OCI-LY7 (cell line): ENCODE results near the gene SYPL1. TPM values are rescaled to one million over a fixed set of nuclear protein-coding genes. Genes with fewer than 3 reads are reported as not detected.

Source experiments
- BruUV-seq: library from RNA; stranded (reverse); fragments of 400-500 nt; replicated peaks from 2 replicates; lab custom pipeline; 2021; lab: Mats Ljungman, UMichigan
- CTCF ChIA-PET: fragments of 300-600 bp; sonication (Branson Sonifier 250); formaldehyde crosslinking; loops from one replicate; lab custom pipeline; 2022; ENCODE audit warnings: antibody characterized with exemption; ENCODE audit not compliant: unreplicated experiment; lab: Charles Lee
- POLR2A ChIA-PET: fragments of 300-600 bp; sonication (Branson Sonifier 250); formaldehyde crosslinking; loops from one replicate; lab custom pipeline; 2022; ENCODE audit warnings: antibody characterized with exemption; lab: Charles Lee
- DNase-seq: peaks from one replicate; pipeline ENCODE4 v3.0.0-alpha.2; 2015; ENCODE audit warnings: low spot score
- H2AFZ ChIP-seq: fragments of 200-600 bp; sonication (generic), shearing (Covaris generic); 2 replicates; pipeline ENCODE4 v1.6.1; 2014; ENCODE audit warnings: mild to moderate bottlenecking, antibody characterized with exemption, low read length, moderate library complexity
- H3K27ac ChIP-seq: fragments of 200-600 bp; sonication (generic); 2 replicates; pipeline ENCODE4 v1.5.1; 2014; ENCODE audit warnings: mixed run types, low read depth, mild to moderate bottlenecking, moderate library complexity, low read length, inconsistent platforms; ENCODE audit not compliant: poor library complexity, severe bottlenecking
- H3K36me3 ChIP-seq: fragments of 200-600 bp; sonication (generic); 2 replicates; pipeline ENCODE4 v1.6.1; 2014; ENCODE audit warnings: mild to moderate bottlenecking, antibody characterized with exemption, low read length, moderate library complexity, mixed read lengths; ENCODE audit not compliant: insufficient read depth
- H3K4me1 ChIP-seq: fragments of 200-600 bp; sonication (generic); 2 replicates; pipeline ENCODE4 v1.5.1; 2014; ENCODE audit warnings: mild to moderate bottlenecking, low read length; ENCODE audit not compliant: insufficient read depth, poor library complexity, severe bottlenecking
- H3K4me2 ChIP-seq: fragments of 200-600 bp; sonication (generic); 2 replicates; pipeline ENCODE4 v1.6.1; 2014; ENCODE audit warnings: mild to moderate bottlenecking, low read length
- H3K4me3 ChIP-seq: fragments of 200-600 bp; sonication (generic); 2 replicates; pipeline ENCODE4 v1.5.1; 2014; ENCODE audit warnings: mild to moderate bottlenecking, low read depth, low read length; ENCODE audit not compliant: poor library complexity, severe bottlenecking
- H3K79me2 ChIP-seq: fragments of 200-600 bp; sonication (generic); 2 replicates; pipeline ENCODE4 v1.6.1; 2016; ENCODE audit warnings: low read depth, mild to moderate bottlenecking, low read length, moderate library complexity, mixed read lengths; ENCODE audit not compliant: insufficient read depth
- H3K9me2 ChIP-seq: fragments of 200-600 bp; sonication (generic); 2 replicates; pipeline ENCODE4 v1.6.1; 2016; ENCODE audit warnings: mild to moderate bottlenecking, low read length, mixed read lengths; ENCODE audit not compliant: insufficient read depth
- H3K9me3 ChIP-seq: fragments of 200-600 bp; sonication (generic); 2 replicates; pipeline ENCODE4 v1.6.1; 2014; ENCODE audit warnings: mild to moderate bottlenecking, mixed run types, low read length, mixed read lengths
- H4K20me1 ChIP-seq: fragments of 200-600 bp; sonication (generic); 2 replicates; pipeline ENCODE4 v1.6.1; 2014; ENCODE audit warnings: mild to moderate bottlenecking, antibody characterized with exemption, low read length, moderate library complexity, mixed read lengths; ENCODE audit not compliant: insufficient read depth
- EZH2phosphoT487 ChIP-seq: fragments of 200-600 bp; sonication (generic); IDR thresholded peaks from 2 replicates; pipeline ENCODE4 v1.6.1; 2018; ENCODE audit warnings: low read depth, borderline replicate concordance, mild to moderate bottlenecking, mixed run types, antibody characterized with exemption, low read length, moderate library complexity, mixed read lengths
- intact Hi-C: fragments of 100-400 bp; cut with micrococcal nuclease; formaldehyde crosslinking; loops from one replicate; pipeline ENCODE4 v1.10.0; 2022; ENCODE audit not compliant: unreplicated experiment
- total RNA-seq, 2 experiments: library from RNA; depleted of rRNA in 1 of 2; stranded (reverse); fragments of >200 nt in 1 of 2; shearing (Covaris generic) in 1 of 2; gene quantifications; 2 replicates each; pipeline ENCODE4 v1.2.3, GENCODE V29; 2014 to 2022
- TF ChIP-seq, protein P1 (sequence below): fragments of 200-600 bp; sonication (generic); conservative IDR thresholded peaks from 2 replicates; pipeline ENCODE4 v1.5.1; 2014; ENCODE audit warnings: mild to moderate bottlenecking, antibody characterized with exemption, low read length, moderate library complexity, mixed read lengths

SYPL1 gene
- total RNA-seq, 2 experiments from 2014 or later: 34.1 to 112 TPM

DNA sequence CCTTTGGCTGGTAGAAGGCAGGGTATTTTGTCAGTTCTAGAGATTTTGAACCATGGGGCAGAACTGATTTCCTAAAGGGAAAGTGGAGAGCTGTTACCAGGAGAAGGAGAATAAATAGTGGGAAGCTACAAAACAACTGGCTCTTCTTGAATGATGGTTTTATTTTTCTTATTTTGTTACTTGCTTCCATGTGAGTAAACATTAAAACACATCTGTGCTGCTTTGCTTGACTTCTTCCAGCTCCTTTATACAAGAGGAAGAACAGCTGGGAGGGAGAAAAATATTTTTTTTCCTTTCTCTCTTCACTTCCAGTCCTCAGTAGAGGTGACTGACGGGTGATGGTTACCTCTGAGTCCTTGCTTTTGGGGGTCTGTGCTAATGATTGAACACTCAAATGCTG is 30.0 kb upstream of the SYPL1 start:
- Histone ChIP-seq H3K9me2 (no peaks in the 10 kb centered on the region), H3K4me1 (peaks cover 37% of the 10 kb centered on the region), H2AFZ (peak overlapping the region; percentile 9; the same call in 1 of the 2 replicates), H4K20me1 (no peaks in the 10 kb centered on the region), H3K79me2 (no peaks in the 10 kb centered on the region), H3K4me3 (no peak overlapping the region), H3K9me3 (no peaks in the 10 kb centered on the region), H3K36me3 (no peaks in the 10 kb centered on the region), H3K4me2 (no peak overlapping the region), H3K27ac (no peak overlapping the region)
- DNase-seq: no peak
- CTCF ChIA-PET: no interaction called here
- POLR2A ChIA-PET: interaction anchor here (1.2 kb wide), 1 partner anchor 16 kb away, joined by 3 read pairs; no protein-coding TSS in a partner anchor
- TF ChIP-seq, protein P1, sequence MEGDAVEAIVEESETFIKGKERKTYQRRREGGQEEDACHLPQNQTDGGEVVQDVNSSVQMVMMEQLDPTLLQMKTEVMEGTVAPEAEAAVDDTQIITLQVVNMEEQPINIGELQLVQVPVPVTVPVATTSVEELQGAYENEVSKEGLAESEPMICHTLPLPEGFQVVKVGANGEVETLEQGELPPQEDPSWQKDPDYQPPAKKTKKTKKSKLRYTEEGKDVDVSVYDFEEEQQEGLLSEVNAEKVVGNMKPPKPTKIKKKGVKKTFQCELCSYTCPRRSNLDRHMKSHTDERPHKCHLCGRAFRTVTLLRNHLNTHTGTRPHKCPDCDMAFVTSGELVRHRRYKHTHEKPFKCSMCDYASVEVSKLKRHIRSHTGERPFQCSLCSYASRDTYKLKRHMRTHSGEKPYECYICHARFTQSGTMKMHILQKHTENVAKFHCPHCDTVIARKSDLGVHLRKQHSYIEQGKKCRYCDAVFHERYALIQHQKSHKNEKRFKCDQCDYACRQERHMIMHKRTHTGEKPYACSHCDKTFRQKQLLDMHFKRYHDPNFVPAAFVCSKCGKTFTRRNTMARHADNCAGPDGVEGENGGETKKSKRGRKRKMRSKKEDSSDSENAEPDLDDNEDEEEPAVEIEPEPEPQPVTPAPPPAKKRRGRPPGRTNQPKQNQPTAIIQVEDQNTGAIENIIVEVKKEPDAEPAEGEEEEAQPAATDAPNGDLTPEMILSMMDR: no peak
- no peak for TF ChIP-seq EZH2phosphoT487
- intact Hi-C loops: no loop called here
- BruUV-seq: no TSS peak

GRCh38 chr7:106140406-106141173 is 28.5 kb upstream of the SYPL1 start:
- intact Hi-C loops: no loop called here
- Histone ChIP-seq H3K4me3 (no peak overlapping the region), H3K4me1 (peaks cover 37% of the 10 kb centered on the region), H3K9me3 (no peaks in the 10 kb centered on the region), H2AFZ (peak overlapping the region; percentile 95; the same call in 1 of the 2 replicates), H3K4me2 (peak overlapping the region; percentile 55), H3K36me3 (no peaks in the 10 kb centered on the region), H4K20me1 (no peaks in the 10 kb centered on the region), H3K27ac (no peak overlapping the region), H3K9me2 (no peaks in the 10 kb centered on the region), H3K79me2 (no peaks in the 10 kb centered on the region)
- BruUV-seq: no TSS peak
- no peak for DNase-seq
- POLR2A ChIA-PET: interaction anchor here (1.2 to 2.6 kb wide), 2 partner anchors 11 to 24 kb away, joined by 3 to 9 read pairs; no protein-coding TSS in a partner anchor
- CTCF ChIA-PET: no interaction called here
- TF ChIP-seq EZH2phosphoT487: no peak
- TF ChIP-seq, protein P1: no peak
